GM18508 (cell line): Measurements from ENCODE around the gene FAM222B.
"Not testable (repeated sequence)": the region's sequence is repeated elsewhere in the genome, so short reads cannot be mapped to it uniquely, and the experiment has no call there.

Source experiments
- ATAC-seq: cut with Tn5 transposase; IDR thresholded peaks from one replicate; pipeline ENCODE4 v1.9.1; 2021; ENCODE audit warnings: moderate number of reproducible peaks; ENCODE audit not compliant: insufficient read depth, unreplicated experiment

The FAM222B gene

DNA sequence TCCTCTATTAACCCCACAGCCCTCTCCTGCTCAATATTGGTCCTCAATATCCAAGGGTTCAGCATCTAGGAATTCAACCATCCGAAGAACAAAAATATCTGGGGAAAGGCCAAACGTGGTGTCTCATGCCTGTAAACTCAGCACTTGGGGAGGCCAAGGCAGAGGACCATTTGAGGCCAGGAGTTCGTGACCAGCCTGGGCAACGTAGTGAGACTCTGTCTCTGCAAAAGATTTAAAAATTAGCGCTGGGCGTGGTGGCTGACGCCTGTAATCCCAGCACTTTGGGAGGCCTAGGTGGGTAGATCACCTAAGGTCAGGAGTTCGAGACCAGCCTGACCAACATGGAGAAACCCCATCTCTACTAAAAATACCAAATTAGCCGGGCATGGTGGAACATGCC is 4.1 kb upstream of the FAM222B start:
- not testable (repeated sequence) for ATAC-seq

DNA sequence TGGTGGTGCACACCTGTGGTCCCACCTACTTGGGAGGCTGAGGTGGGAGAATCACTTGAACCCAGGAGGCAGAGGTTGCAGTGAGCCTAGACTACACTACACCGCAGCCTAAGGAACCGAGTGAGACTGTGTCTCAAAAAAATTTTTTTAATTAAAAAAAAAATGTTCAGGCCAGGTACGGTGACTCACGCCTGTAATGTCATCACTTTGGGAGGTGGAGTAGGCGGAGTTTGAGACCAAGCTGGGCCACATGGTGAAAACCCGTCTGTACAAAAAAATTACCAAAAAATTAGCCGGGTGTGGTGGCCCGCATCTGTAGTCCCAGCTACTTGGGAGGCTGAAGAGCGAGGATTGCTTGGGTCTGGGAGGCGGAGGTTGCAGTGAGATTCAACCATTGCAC is 3.6 kb upstream of the FAM222B start:
- no peak for ATAC-seq

DNA sequence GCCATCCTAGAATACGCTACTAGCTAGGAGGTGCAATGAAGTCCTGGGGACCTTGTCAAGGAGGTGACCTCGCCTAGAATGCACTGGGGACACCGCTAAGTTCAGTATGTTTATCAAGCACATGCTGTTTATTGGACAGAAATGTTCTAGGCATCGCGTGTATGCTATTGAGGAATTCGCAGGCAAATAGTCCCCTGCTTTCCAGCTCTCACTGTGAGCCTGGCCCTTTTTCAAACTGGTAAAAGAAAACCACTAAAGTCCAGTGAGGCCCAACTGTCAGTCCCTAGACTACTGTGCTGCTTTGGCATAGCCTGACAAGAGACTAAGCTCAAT is 1.2 kb upstream of the FAM222B start:
- no peak for ATAC-seq

DNA sequence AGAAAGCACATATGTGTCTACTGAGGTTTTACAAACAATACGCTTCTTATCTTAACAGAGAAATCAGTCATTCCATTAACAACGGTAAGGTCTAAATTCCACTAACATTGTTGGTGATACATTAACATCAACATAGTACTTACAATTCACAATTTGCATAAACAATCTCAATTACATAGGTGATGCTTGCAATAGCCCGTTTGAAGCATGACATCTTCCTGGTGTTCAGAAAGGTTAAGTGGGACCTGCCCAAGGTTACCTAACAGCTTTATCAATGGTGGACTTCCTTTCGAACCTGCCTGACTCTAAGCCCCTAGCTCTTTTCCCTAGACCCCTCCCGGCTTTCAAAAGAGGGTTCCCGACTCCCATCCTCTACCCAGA is 699 bp downstream of the FAM222B start:
- ATAC-seq = no peak

DNA sequence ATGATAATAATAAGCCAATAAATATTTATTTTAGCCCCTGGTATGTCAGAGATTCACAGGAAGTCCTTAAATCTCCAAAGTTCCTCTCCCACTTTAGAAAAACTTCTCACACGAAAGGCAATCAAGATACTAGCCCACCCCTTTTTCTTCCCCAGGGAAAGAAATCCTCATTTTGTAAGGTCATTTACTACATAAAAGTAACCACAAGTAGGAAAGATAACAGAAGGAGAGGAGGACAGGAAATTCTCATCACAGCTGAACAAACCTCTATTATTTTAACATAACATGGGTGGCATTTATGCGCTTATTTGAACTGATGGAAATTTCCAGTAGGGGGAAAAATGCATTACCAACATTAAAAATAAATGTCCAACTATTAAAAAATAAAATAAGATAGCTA is 3.4 kb downstream of the FAM222B start:
- no peak for ATAC-seq

DNA sequence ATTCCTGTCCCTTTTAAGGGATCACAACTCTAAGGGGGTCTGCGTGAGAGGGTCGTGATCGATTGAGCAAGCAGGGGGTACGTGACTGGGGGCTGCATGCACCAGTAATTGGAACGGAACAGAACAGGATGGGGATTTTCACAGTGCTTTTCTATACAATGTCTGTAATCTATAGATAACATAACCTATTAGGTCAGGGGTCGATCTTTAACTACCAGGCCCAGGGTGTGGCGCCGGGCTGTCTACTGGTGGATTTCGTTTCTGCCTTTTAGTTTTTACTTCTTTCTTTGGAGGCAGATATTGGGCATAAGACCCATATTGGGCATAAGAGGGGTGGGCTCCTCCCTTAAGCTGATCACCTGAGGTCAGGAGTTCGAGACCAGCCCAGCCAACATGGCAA is 6.0 kb downstream of the FAM222B start:
- ATAC-seq = not testable (repeated sequence)

DNA sequence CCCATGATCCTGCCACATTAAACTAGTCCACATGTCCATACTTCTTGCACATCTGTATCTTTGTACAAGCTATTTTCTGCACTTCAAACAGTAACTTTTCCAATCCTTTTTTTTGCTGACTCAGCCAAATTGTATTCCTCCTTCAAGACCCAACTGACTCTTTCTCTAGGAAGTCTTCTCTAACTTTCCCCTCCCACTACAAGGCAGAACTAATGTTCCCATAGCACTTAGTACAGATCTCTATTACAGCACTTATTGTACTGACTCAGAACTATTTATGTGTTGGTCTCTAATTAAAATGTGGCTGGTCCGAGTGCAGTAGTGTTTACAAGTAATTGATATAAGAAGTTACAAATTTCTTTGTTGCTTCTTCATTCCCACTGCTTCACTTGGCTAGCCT is 8.2 kb downstream of the FAM222B start:
- no peak for ATAC-seq

DNA sequence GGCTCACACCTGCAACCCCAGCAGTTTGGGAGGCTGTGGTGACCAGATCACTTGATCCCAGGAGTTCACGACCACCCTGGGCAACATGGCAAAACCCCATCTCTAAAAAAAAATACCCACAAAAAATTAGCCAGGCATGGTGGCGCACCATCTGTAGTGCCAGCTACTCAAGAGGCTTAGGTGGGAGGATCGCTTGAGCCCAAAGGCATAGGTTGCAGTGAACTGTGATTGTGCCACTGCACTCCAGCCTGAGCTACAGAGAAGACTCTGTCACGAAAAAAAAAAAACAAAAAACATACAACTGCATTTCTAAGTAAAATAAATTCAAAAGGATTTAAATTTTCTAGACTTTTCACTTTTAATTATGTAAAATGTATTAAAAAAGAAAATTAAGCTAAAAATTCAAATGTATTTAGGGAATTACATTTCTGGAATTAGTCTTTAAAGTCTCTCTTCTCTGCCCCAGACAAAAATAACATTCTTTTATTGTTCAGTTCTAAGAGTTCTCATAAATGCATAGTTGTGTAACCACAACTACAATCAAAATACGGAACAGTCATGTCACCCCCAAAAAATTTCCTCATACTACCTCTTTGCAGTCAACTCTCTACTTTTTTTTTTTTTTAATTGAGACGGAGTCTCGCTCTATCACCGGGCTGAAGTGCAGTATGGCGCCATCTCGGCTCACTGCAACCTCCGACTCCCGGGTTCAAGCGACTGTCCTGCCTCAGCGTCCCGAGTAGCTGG is 14.1 kb downstream of the FAM222B start:
- no peak for ATAC-seq

DNA sequence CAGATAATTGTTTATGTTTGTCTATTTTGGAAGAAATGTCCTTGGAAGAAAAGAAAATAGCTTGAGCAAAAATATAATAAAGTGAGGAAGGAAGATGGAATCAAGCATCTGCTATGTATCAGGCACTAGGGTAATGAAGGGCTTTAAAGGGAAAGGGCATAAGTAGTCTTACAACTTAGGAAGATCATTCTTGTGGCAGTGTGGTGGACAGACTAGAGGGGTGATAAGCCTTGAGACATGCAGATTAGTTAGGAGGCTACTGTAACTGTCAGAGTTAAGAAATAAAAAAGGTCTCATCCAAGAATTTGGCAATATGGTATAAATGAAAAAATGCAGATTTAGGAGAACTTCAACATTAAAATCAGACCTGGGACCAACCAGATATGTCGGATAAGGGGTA is 14.9 kb downstream of the FAM222B start:
- ATAC-seq = no peak

DNA sequence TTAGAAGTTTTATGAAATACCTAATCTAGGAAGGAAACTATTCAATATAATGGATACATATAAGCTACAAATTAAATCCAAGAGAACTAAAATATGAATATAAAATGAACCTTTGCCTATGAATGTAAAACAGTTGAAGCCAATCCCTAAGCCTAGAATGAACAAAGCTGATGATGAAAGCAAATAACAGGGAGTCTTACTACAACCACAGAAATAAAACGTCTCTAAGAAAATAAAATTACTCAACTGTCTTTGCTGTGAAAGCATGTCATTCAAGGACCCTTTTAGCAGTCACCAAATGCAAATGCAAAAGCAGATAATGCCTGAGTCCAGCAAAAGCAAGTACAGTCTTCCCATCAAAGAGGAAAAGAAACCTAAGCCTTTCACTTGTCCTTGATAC is 23.0 kb downstream of the FAM222B start:
- no peak for ATAC-seq

DNA sequence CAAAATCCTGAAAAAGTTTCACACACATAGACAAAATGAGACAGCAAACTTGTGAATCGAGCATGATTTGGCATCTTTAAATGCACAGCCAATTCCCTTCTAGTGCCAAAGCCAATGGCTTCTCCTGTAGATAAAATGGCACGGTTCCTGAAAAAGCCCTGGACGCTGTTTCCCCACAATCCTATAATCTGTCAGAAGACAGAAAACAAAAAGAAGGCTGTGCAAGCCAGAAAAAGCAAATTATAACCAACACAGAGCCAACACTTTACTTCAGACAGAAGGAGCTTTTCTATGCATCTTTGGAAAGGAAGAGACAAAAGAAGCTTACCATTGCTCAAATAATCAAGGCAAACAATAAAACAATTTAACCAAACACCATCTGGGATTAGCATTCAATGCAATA is 23.8 kb downstream of the FAM222B start:
- no peak for ATAC-seq

DNA sequence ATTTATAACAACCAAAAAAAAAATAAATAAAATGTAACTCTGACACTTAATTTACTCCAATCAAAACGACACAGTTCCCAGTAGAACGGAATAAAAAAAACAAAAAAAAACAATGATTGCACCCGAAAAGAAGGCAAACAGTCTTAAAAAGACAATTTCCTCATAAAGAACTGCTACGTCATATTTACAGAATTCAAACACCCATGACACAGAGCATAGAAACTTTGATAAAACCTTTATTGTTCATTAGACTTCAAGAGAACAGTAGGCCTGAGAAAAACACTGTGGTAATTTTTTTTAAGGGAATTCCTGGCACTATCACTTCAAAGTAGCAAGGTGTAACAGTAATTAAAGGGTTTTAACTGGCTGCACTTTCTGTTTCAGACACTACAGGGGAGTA is 26.1 kb downstream of the FAM222B start:
- no peak for ATAC-seq

DNA sequence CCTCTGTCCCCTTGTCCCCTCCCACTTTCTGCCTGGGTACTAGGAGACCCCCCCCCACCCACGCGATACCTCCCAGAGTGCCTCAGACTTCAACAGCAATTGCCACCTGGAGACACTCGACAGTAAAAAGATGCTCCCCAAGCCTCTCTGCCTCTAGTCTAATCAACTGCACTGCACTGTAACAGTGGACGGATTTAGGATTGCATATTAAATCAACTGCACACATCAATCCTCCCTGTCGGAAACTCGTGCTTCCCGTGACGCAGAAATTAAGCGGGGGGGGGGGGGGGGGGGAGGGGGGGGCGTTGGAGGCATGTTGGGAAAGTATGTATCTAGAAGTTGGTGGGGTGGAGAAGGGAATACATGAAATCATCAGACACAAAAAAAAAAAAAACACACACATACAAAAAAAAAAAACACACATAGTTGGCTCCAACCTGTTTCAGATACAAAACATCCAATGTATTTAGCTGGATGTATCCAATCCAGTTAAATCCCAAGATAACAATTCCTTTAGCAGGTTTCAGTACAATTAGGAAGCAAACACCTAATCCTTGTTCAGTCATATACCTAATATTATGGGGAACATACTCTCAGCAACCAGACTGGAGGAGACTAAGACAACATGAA is 29.7 kb downstream of the FAM222B start:
- no peak for ATAC-seq

DNA sequence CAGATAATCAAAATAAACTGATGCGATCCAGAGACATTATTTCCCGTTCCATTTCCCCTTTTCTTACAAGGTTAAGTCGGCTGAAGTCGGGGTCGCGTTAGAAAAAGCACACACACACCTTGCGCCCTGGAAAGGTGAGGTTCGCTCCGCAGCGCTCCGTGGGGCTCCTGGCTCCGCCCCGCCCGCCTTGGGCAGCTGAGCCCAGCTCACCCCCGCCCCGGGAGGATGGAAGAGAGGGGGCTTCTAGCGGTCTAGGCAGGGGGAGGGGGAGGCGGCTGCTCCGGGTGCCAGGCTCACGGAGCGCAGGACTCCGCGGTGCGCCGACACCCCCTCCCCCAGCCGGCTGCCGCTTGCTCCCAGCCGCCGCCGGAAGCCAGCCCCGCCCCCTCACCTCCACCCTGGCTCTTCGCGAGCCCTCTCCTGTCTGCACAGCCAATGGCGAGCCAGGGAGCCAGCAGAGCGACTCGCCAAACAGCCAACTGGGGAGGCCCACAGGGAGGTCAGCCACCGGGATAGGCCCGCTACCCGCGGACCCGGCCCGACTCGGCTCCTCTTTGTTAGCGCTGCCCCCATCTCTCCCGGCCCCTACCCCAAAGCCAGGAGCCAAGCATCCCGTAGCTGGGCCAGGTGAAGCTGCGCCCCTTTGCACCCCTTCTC is 30.4 kb downstream of the FAM222B start:
- ATAC-seq = peak; percentile 60

DNA sequence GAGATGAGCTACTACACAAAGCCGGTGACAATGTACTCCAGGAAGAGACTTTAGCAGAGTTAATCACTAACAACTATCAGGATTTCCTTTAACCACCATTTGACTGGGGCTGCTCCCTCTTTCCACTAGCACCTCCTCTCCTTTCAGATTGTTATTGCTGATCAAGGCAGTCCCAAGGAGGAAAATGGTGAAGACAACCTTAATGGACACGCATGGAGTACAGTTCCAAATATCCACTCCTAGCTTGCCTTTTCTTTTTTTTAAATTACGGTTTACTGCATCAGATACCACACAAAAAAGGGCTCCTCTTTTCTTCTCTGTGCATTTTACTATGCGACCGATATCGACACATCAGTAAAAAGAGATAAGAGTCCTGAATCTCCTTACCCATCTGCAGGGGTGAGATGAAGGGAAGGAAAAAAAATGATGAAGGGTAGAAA is 30.9 kb downstream of the FAM222B start:
- ATAC-seq = no peak

DNA sequence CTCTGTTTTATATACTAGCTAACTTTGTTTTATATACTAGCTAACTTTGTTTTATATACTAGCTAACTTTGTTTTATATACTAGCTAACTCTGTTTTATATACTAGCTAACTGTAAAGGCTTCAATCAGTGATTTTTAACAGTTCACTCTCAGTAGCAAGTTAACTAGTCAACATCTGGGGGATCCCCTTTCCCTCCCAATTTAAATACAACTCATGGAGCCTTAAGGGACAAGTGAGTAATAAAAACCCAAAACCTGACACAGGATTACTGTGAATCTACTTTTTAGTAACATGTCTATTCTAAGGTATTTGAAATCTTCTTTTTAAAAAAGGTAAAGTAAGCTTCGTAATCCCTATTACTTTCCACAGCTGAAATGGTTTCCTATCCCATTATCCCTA is 32.2 kb downstream of the FAM222B start:
- ATAC-seq = no peak

DNA sequence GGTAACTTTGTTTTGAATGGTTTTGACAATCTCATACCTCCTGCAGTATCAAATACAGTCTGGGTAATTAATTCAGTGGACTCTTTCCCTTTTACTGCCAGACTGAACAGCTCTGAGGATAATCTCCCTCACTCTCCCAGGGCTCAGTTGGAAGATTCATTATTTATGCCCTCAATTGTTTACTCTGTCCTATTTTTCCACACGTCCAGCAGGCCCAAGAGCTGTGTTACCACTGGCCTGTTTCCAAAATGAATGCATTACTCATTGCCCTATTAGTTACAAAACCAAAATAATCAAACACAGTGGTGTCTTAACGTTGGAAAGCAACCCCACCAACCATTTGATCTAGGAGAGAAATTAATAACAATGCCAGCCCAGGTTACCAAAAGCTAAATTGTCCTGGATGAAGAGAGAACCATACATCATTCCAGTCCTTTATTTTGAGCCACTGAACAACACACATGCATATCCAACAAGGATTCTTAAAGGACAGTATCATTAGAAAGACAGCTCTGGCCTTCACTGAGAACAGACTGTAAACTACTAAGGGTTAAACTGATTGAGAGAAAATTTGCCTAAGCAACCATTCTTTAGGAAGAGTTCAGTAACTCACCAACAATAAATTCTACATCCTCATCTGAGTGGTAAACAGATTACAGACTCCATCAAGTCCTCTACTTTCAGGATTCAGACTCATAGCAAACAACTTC is 34.5 kb downstream of the FAM222B start:
- ATAC-seq = no peak

DNA sequence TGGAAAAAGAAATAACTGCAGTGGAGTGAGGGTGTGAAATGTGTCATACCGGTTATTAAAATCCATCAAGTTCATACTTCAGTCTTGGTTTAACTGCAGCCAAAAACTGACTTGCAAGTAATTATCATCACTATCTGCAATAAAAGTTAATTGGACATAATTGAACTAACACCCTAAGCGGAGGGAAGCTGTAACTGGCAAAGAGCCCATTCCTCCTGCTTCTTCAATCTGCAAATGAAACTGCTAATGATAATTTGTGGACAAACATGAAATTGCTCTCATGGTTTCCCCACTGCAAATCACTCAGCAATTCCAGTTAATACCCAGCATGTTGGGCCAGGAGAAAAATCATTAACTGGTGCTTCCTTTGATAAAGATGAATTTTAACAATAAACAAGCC is 46.5 kb downstream of the FAM222B start:
- no peak for ATAC-seq

DNA sequence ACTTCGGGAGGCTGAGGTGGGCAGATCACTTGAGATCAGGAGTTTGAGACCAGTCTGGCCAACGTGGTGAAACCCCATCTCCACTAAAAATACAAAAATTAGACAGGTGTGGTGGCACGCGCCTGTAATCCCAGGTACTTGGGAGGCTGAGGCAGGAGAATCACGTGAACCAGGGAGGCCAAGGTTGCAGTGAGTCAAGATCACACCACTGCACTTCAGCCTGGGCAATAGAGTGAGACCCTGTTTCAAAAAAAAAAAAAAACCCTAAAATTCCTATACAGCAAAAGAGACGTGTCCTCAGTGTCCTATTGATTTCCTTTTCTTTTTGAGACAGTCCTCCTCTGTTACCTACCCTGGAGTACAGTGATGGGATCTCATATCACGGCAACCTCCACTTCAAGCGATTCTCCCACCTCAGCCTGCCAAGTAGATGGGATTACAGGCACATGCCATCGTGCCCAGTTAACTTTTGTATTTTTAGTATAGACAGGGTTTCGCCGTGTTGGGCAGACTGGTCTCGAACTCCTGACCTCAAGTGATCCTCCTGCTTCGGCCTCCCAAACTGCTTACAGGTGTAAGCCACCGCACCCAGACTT is 47.6 kb downstream of the FAM222B start:
- ATAC-seq = not testable (repeated sequence)

DNA sequence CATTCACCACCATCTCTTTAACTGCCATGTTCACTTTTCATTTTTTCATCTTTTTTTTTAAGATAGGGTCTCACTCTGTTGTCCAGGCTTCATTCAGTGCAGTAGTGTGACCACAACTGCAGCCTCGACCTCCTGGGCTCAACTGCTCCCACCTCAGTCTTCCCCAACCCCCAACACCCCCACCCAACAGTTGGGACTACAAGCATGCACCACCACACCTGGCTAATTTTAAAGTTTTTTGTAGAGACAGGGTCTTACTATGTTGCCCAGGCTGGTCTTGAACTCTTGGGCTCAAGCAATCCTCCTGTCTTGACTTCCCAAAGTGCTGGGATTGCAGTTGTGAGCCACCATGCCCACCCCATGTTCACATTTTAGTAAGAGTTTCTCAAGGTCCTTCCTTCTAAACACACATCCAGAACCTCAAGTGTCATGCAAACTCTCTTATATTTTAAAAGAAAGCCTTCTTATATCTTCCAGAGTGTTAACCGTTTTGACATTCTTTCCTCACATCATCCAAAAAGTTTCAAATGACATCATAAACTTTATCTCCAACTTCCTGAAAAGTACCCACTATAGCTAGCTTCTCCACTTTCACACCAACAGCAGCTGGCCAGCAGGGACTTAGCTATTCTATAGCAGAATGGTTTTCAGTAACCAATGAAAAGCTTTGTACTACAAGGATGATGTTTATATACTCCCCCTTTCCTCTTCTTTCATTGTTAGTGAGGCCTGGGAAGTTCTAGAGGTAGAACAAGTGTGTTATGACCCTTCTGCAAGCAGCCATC is 49.5 kb downstream of the FAM222B start:
- ATAC-seq = no peak
